DND-41 (cell line): ENCODE measurements around the gene PALD1.
"Not testable (repeated sequence)": the region's sequence is repeated elsewhere in the genome, so short reads cannot be mapped to it uniquely, and the experiment has no call there.

Experiments
- ATAC-seq: fragments of 200-7000 bp; cut with Tn5 transposase; 3 replicates; pipeline ENCODE4 v1.9.1; 2021; ENCODE audit warnings: low read depth; ENCODE audit not compliant: insufficient read depth
- DNase-seq: peaks from one replicate; pipeline ENCODE4 v3.0.0-alpha.2; 2020
- H2AFZ ChIP-seq: 2 replicates; pipeline ENCODE4 v1.6.0; 2012; ENCODE audit warnings: low read depth, low read length
- H3K27ac ChIP-seq: 2 replicates; pipeline ENCODE4 v1.5.1; 2012; ENCODE audit warnings: low read length, inconsistent platforms
- H3K27me3 ChIP-seq: fragments of 200-600 bp; sonication (generic); 2 replicates; pipeline ENCODE4 v1.6.0; 2012; ENCODE audit warnings: low read length, mild to moderate bottlenecking, inconsistent platforms; ENCODE audit not compliant: insufficient read depth, poor library complexity
- H3K36me3 ChIP-seq: 2 replicates; pipeline ENCODE4 v1.5.1; 2012; ENCODE audit warnings: low read length, inconsistent platforms; ENCODE audit not compliant: insufficient read depth
- H3K4me1 ChIP-seq: 2 replicates; pipeline ENCODE4 v1.5.1; 2012; ENCODE audit warnings: mild to moderate bottlenecking, low read length; ENCODE audit not compliant: insufficient read depth
- H3K4me2 ChIP-seq: 2 replicates; pipeline ENCODE4 v1.6.0; 2012; ENCODE audit warnings: mild to moderate bottlenecking, moderate library complexity, low read length, inconsistent platforms; ENCODE audit not compliant: insufficient read depth
- H3K4me3 ChIP-seq, 2 experiments: fragments of 200-600 bp in 1 of 2; shearing (Covaris generic) in 1 of 2; 2 replicates each; pipeline ENCODE4 v1.5.1; 2012 to 2016; ENCODE audit warnings: inconsistent platforms in 2 of 2, low read length in 2 of 2, mild to moderate bottlenecking in 2 of 2, low read depth in 1 of 2, moderate library complexity in 1 of 2
- H3K79me2 ChIP-seq: 2 replicates; pipeline ENCODE4 v1.6.0; 2012; ENCODE audit warnings: low read length, inconsistent platforms; ENCODE audit not compliant: insufficient read depth
- H3K9ac ChIP-seq: 2 replicates; pipeline ENCODE4 v1.6.0; 2012; ENCODE audit warnings: low read depth, mild to moderate bottlenecking, inconsistent platforms, low read length, moderate library complexity
- H3K9me3 ChIP-seq: 2 replicates; pipeline ENCODE4 v1.5.1; 2012; ENCODE audit warnings: low read length, moderate library complexity, mild to moderate bottlenecking, inconsistent platforms; ENCODE audit not compliant: insufficient read depth, severe bottlenecking
- H4K20me1 ChIP-seq: 2 replicates; pipeline ENCODE4 v1.6.0; 2012; ENCODE audit warnings: low read length; ENCODE audit not compliant: insufficient read depth
- CTCF ChIP-seq: IDR thresholded peaks from 2 replicates; pipeline ENCODE4 v1.5.1; 2012; ENCODE audit warnings: borderline replicate concordance, low read length, moderate library complexity, mild to moderate bottlenecking; ENCODE audit not compliant: poor library complexity, severe bottlenecking; ENCODE audit errors: extremely low read depth
- EZH2 ChIP-seq: IDR thresholded peaks from 3 replicates; pipeline ENCODE4 v1.6.1; 2012; ENCODE audit warnings: borderline replicate concordance, low read depth, mild to moderate bottlenecking, moderate library complexity, low read length, inconsistent platforms; ENCODE audit not compliant: severe bottlenecking

Gene PALD1

DNA sequence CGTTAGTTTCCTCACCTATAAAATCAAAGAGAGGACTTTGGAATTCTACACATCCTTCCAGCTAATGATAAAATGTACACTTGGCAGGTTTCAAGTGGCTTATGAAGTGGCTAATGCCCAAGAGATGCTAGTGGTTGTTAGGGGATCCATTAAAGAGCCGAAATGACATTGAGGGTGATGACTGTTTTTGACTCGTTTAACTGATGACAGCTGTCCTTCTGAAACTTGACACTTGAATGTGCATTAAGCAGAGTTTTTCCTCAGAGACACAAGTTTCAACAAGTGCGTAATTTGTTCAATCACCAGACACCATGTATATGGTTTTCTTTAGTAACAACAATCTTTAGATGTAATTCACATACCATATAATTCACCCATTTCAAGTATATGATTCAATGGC lies 125.5 kb downstream of the PALD1 start:
- Histone ChIP-seq H4K20me1 (no peaks in the 10 kb centered on the region), H3K4me1 (peaks cover 18% of the 10 kb centered on the region), H3K4me2 (no peak overlapping the region), H3K36me3 (no peaks in the 10 kb centered on the region), H3K9me3 (no peaks in the 10 kb centered on the region), H3K27me3 (no peaks in the 10 kb centered on the region), H2AFZ (no peak overlapping the region), H3K4me3 (no peak overlapping the region), H3K27ac (no peak overlapping the region), H3K9ac (no peak overlapping the region), H3K79me2 (no peaks in the 10 kb centered on the region)
- DNase-seq, result no peak
- TF ChIP-seq CTCF, result no peak
- no peak for TF ChIP-seq EZH2
- no peak for ATAC-seq

DNA sequence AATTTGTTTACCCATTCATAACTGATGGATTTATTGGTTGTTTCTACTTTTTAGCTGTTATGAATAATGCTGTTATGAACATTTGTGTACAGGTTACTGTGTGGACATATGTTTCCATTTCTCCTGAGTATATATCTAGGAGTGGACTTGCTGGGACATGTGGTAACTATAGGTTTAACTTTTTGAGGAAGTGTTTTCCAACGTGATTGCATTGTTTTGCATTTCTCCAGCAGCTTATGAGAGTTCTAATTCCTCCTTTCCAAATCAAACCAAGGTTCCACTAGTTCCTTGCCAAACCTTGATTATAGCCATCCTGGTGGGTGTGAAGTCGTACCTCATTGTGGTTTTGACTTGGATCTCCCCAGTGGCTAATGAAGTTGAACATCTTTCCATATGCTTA lies 126.6 kb downstream of the PALD1 start:
- Histone ChIP-seq H4K20me1 (no peaks in the 10 kb centered on the region), H3K36me3 (no peaks in the 10 kb centered on the region), H3K4me3 (no peak overlapping the region), H3K9ac (no peak overlapping the region), H3K4me2 (no peak overlapping the region), H3K4me1 (peaks cover 18% of the 10 kb centered on the region), H3K79me2 (no peaks in the 10 kb centered on the region), H3K27ac (no peak overlapping the region), H3K27me3 (no peaks in the 10 kb centered on the region), H2AFZ (no peak overlapping the region), H3K9me3 (no peaks in the 10 kb centered on the region)
- no peak for TF ChIP-seq CTCF
- TF ChIP-seq EZH2, result no peak
- DNase-seq (no peak), ATAC-seq (no peak)

- Histone ChIP-seq H4K20me1 (no peaks in the 10 kb centered on the region), H3K36me3 (no peaks in the 10 kb centered on the region), H3K27me3 (no peaks in the 10 kb centered on the region), H3K27ac (no peak overlapping the region), H2AFZ (no peak overlapping the region), H3K4me2 (no peak overlapping the region), H3K4me3 (no peak overlapping the region), H3K4me1 (peaks cover 6% of the 10 kb centered on the region), H3K79me2 (no peaks in the 10 kb centered on the region), H3K9ac (no peak overlapping the region), H3K9me3 (no peaks in the 10 kb centered on the region)
- DNase-seq, result no peak
- ATAC-seq, result no peak
- TF ChIP-seq EZH2, result no peak
These were observed 129.4 kb downstream of the PALD1 start for GRCh38 chr10:70607936-70608335.

- Histone ChIP-seq H4K20me1 (no peaks in the 10 kb centered on the region), H3K27me3 (no peaks in the 10 kb centered on the region), H3K4me2 (no peak overlapping the region), H3K79me2 (no peaks in the 10 kb centered on the region), H3K27ac (no peak overlapping the region), H3K4me3 (no peak overlapping the region), H3K9ac (no peak overlapping the region), H3K4me1 (no peaks in the 10 kb centered on the region), H3K36me3 (no peaks in the 10 kb centered on the region), H2AFZ (no peak overlapping the region), H3K9me3 (no peaks in the 10 kb centered on the region)
- DNase-seq (no peak), ATAC-seq (no peak)
- no peak for TF ChIP-seq EZH2
- no peak for TF ChIP-seq CTCF
These were observed 135.4 kb downstream of the PALD1 start for GRCh38 chr10:70613941-70614340.

DNA sequence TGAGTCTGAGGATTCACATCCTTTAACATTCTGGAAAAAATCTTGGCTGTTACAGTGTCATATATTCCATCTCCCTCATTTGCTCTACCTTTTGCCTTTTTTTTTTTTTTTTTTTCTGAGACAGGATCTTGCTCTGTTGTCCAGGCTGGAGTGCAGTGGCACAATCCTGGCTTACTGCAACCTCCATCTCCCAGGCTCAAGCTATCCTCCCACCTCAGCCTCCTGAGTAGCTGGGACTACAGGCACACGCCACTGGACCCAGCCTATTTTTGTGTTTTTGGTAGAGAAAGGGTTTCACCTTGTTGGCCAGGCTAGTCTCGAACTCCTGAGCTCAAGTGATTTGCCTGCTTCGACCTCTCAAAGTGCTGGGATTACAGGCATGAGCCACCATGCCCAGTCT lies 135.8 kb downstream of the PALD1 start:
- not testable (repeated sequence) for H4K20me1 ChIP-seq, H2AFZ ChIP-seq, H3K27ac ChIP-seq, H3K4me2 ChIP-seq, DNase-seq, H3K9ac ChIP-seq, H3K4me3 ChIP-seq, H3K79me2 ChIP-seq, H3K9me3 ChIP-seq, H3K4me1 ChIP-seq, H3K36me3 ChIP-seq, H3K27me3 ChIP-seq, ATAC-seq
